ENCODE measurements around the gene DIP2C.
"Not testable (repeated sequence)": the region's sequence is repeated elsewhere in the genome, so short reads cannot be mapped to it uniquely, and the experiment has no call there.

Gene DIP2C

DNA sequence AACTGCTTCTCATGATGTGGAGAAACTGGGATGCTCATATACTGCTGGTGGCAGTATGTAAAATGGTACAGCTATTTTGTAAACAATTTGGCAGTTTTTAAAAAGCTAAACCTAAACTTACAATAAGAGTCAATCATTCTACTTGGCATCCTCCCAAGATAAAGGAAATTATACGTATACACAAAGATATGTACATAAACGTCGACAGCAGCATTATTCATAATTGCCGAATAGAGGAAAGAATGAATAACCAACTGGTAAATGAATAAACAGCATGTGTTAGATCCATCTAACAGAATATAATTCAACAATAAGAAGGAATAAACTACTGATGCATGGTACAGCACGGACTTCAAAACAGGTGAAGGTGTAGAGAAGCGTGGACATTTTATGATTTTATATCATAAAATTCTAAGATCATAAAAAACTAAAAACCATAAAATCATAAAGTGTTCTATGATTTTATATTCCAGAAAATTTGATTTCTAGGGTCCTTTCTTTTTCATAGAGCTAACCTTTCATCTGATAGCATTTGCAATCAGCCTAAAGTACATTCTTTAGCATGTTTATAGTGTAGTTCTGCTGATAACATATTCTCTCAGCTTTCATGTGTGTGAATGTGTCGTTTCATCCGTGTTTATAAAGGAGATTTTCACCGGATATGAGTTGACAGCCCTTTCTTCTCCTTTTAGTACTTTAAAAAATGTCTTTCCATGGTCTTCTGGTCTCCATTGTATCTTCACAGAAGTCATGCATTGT lies 261.5 kb downstream of the DIP2C start:
- no peak for DNase-seq

DNA sequence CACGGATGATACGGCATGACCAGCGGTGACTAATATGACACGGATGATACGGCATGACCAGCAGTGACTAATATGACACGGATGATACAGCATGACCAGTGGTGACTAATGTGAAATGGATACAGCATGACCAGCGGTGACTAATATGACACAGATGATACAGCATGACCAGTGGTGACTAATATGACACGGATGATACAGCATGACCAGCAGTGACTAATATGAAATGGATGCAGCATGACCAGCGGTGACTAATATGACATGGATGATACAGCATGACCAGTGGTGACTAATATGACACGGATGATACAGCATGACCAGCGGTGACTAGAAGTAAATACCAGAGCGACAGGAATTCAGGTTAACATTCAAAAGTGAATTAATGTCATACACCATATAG lies 264.1 kb downstream of the DIP2C start:
- DNase-seq = not testable (repeated sequence)

DNA sequence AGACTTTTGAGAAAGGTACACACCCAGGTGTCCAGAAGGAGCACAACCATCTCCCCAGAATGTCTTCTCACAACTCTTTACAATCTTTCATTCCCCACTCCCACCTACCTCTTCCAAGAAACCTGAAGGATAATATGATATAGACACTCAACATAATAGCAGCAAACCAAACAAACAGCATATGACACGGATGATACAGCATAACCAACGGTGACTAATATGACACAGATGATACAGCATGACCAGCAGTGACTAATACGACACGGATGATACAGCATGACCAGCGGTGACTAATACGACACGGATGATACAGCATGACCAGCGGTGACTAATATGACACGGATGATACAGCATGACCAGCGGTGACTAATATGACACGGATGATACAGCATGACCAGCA lies 264.7 kb downstream of the DIP2C start:
- not testable (repeated sequence) for DNase-seq

DNA sequence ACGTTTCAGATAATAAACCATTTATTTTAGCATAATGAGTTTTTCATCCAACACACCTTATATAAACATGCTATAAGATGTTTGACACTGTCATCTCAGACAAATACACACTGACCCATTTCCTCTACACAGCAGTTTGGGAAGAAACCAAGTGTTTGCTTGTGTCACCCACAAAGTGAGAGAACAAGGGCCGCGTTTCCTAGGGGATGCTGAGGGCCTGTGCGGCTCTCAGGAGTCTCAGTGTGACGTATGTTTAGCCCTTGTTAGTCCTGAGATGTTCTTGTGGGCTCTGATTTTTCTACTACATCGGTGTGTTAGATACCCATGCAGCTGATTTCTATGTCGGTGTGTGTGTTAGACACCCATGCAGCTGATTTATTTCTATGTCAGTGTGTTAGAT lies 266.3 kb downstream of the DIP2C start:
- DNase-seq = no peak

DNA sequence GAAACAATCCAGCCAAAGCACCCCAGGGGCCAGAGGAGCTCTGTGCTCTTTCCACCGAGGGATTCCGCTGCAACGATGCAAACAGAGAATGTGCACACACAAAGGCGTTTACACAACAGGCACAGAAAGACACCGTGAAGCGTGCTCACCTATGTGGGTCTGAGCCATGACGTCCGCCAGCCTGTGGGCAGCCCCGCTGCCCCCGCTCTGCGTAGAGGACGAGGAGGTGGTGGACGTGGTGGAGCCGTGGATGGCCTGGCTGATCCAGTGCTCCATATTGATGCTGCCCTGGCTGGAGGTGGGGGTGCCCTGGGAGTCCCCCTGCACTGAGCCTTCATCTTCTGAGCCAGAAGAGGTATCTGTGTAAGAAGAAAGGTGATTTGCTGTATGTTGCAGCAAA lies 266.8 kb downstream of the DIP2C start:
- no peak for DNase-seq

DNA sequence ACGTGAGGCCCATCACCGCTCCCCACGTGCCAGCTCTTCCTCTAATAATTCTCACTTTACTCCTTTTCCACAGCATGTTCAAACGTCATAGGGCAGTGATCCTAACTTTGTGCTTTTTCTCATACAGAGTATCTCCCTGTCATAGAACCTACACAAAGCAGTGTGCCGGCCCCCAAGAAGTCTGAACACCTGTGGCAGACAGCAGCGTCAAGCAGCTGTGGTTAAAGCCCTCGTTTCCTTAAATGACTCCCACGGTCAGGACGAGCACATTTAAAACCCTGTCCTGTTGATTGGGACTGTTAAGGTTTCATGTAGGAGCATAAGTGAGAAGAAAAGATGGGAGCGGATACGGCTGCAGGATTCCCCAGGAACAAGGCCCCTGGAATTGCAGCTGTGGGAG lies 267.2 kb downstream of the DIP2C start:
- no peak for DNase-seq

DNA sequence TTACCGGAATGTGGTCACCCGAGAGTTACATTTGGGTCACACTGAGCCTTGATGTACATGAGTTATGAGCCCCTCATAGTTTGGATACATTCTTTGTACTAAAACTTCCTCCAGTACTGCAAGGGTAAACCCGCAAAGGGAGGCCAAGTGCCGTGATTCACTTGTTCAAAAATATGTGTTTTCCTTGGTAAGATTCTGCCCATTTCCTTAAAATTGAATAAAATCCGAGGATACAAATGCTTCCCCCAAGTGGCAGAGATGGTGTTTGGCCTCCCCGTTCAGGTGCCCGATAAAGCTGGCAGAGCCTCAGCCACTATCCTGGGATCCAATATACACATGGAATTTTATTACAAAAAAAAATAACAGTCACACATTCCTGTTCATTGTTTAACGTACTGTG lies 268.3 kb downstream of the DIP2C start:
- DNase-seq = no peak

DNA sequence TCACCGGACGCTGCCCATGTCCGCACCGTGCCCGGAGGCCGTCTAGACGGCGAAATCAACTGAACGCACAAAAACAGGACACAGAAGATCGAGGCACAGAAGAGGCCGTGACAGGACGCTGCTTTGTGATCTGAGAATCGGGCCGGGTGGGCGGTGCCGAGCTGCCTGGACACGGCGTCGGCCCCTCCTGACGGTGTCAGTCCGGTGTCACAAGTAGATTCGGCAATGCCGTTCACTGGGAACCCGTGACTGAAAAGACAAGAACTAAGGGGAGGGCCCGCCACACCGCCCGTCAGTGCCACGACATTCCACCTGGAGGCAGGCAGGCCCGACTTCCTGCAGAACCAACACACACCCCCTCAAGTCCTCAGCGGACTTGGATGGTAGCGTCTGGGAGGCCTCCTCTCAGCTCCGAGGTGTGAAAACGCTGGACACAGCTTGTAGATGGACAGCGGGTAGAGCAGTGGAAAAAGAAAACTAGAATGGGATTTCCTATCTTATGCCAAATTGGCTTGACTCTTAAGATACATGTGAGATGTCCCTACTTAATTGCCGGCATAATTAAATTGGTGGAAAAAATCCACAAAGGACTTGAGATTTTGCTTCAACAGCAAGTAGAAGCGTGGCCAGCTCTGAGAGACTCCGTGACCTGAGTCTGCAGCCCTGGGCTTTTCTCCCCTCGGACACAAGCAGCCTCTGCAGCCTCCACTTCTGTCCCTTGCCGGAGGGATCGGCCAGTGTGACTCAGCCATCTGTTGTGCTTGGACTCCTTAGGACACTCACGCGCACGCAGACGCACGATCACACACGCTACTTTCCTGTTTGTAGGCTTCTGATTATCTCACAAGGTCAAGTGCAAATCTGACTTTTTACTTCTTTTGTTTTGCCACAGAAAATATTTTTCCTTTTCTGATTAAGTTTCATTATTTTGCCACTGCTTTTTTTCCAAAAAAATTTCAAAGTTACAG lies 269.0 kb downstream of the DIP2C start:
- no peak for DNase-seq

DNA sequence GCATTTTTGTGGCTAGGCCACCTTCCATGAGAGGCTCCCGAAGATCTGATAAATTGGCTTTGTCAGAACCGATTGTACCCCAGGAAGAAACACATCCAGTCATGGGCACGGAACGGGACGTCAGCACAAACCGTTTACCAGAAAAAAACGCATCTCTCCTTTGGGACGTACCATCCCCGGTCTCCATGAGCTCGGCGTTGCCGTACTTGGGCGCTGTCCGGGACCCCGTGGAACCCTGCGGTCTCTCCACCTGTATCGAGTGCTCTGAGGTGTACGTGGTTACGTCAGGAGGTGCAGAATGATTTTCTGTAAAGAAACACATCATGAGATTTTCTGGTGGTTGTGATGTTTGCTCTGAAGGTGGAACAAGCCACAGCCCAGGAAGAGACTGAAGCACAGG lies 270.6 kb downstream of the DIP2C start:
- no peak for DNase-seq

DNA sequence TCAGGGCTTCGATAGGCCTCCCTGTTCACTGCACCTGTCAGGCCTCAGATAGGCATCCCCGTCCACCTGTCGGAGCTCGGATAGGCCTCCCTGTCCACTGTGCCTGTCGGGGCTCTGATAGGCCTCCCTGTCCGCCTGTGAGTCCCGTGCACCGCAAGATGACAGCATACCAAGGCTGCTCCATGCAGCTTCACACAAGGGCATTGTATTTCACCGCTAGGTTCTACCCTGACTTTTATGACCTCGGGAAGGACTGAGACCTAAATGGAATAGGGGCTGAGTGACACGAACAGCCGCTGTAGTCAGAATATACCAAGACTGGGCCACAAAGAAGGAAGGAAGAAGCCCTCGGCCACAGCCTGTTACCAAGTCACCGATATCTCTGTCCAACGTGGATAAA lies 271.2 kb downstream of the DIP2C start:
- no peak for DNase-seq

DNA sequence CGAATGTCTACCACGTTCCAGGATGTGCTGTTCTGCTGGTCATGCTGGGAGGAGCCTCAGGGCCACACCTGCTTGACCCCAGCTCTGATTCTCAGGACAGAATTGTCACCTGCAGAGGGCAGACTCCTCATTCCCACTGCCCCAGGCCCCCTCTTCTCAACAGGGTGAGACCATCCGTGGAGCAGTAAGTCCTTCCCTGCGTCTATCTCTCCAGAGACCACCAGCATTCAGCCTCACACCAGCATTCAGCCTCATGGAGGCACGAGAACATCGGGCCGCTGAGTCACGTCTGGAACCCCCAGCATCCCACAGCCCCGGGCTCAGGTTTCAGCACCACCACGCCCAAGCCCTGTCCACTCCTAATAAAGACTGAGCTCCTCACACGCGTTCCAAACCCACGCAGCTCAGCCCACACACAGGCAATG lies 273.4 kb downstream of the DIP2C start:
- no peak for DNase-seq

DNA sequence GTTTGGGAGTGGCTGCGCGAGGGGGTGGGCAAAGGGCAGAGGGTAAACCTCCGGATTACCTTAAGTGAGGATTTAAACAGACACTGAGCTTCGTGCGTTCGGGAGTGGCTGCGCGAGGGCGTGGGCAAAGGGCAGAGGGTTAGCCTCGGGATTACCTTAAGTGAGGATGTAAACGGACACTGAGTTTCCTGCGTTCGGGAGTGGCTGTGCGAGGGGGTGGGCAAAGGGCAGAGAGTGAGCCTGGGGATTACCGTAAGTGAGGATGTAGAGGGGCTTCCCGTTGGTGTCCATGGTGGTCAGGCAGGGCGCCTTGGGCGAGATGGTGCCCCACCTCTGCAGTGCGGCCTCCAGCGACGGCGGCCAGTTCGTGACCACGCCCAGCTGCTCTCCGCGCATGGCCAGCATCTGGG lies 275.8 kb downstream of the DIP2C start:
- DNase-seq = no peak

DNA sequence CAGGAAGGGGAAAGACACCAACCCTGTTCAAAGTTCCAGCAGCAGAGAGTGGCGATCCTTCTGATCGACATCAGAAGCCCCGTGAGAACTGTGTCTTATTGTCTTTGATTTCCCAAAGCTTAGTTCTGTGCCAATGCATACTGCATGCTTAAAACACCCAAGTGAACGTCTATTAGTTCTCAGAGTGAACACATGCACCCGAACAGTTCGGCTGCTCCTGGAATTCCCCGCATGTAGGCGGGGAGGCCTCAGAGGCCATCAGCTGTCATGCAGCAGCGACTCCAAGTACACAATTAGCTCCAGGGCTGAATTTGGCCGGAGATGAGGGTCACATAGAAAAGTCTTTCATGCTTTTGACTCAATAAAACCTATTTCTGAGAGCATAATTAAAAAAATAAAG lies 277.4 kb downstream of the DIP2C start:
- DNase-seq = no peak

DNA sequence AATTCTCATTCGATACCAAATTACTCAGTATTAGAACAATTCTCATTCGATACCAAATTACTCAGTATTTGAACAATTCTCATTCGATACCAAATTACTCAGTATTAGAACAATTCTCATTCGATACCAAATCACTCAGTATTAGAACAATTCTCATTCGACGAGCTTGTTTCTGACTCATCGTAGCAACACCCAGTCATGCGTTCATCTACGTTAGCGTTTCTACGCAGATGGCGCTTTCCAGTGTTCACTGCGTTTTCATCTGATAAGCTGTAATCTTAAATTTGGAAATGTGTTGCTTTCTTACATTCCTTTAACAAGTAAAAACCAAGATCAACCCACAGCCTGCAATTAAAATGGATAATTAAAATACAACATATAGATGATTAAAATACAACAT lies 277.9 kb downstream of the DIP2C start:
- no peak for DNase-seq

DNA sequence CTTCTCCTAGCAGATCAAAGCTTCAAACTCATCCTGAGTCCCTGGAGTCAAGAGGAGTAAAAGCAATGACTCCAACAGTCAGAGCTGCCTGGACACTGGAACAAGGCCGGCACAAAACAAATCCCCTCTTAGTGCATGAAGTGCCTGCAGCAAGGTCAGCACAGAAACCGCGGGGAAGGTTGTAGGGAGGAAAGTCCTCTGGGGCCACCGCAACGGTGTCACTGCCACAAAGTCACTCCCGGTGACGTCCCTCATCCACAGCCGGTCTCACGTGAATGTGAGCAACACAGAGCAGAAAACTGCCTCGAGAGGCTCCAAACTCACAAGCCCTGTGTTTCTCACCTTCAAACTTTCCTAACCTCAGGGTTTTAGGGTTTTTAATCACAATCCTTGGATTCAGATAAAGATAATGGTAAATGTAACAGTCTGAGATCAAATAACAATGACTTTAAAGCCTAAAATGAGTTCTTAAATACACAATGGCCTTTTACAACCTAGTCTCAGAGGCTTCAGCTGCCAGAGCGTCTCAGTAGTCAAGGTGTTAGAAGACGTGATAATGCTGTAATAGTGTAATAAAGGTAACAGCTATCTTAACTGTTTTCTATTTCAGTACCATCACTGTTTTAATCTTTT lies 279.9 kb downstream of the DIP2C start:
- no peak for DNase-seq

DNA sequence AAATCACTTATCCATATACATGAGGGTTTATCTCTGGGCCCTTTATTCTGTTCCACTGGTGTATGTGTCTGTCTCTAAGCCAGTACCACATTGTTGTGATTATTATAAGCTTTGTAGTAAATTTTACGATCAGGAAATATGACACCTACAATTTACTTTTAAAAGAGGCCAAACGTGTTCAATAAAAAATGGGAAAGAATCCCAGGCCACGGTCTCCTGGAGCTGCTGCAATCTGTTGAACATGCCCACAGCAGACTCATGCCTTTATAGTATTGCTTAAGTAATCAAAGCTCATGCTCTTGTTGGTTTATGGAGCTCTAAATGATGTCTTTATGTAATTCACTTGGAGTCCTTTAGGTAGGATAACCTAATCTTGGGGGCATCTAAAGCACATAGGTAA lies 281.2 kb downstream of the DIP2C start:
- DNase-seq = no peak

DNA sequence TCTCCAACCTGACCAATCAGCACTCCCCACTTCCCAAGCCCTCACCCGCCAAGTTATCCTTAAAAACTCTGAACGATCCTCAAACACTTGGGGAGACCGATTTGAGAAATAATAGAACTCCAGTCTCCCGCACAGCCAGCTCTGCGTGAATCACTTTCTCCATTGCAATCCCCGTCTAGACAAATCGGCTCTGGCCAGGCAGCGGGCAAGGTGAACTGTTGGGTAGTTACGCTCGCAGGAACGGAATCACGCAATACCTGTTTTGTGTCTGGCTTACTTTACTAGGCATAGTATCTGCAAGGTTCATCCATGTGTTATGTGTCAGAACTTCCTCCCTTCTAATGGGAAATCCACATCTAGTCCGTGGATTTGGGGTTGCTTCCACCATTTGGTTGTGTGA lies 282.5 kb downstream of the DIP2C start:
- DNase-seq = no peak

DNA sequence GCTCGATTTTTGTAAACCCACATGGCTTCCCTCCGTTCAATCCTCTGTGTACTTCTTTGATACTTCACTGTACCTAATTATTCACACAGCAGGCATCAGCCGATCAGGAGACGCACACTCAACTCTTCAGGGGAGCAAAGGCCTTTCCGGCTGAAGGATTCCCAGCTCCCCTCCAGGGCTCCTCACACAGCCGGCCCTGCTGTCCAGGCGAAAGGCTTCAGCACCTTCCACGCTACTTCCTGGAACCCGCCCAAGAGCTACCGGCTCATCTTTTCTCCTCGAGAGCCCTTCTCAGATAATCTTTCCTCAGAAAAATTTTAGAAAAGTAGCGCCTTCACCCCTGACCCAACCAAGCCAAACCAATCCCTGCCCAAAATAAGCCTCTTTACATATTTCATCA lies 283.8 kb downstream of the DIP2C start:
- no peak for DNase-seq

DNA sequence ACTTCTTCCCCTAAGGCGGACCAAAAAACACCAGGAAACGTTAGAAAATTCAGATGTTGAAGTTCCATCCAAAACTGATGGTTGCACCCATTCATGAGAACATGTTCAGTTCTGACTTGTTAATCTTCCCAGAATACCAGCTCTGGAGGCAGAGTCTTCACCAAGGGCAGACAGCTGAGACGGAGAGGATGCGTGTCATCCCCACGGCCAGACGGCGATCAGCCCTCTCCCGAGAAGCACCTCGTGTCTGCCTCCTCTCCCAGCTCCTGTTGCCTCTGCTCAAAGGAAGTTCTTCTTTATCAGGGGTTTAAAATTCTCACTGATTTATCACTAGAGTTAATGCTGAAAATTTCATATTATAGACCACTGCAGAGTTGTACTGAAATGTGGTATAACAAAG lies 284.5 kb downstream of the DIP2C start:
- DNase-seq = no peak

DNA sequence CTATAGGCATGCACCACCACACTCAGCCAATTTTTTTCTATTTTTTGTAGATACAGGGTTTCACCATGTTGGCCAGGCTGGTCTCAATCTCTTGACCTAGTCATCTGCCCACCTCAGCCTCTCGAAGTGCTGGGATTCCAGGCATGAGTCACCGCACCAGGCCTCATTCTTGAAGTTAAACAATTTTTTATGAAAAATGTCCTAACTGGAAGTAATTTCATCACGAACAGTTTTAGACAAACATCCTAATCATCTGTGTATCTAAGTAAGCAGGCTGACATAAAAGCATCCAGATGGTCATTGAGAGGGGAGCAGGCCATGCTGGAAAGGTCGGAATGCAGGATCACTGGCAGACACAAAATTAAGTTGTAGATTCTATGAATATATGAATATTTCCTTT lies 285.1 kb downstream of the DIP2C start:
- DNase-seq = no peak

DNA sequence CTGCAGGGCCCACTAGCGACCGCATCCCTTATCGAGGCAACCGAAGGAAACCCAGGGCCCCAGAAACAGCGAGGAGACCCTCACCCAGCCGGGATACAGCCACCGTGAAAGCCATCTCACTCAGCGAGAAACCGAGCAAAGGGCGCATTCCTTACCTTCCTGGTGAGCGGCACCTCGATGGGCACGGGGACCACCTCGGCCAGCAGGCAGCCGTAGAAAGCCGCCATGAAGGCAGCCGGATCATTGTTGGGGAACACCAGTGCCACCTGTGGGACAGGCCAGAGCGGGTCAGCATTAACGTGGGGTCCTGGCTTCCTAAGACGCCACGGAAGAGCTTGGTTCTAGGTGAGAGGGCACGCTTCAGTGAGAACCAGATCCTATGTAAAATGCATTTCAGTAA lies 290.5 kb downstream of the DIP2C start:
- DNase-seq = no peak

DNA sequence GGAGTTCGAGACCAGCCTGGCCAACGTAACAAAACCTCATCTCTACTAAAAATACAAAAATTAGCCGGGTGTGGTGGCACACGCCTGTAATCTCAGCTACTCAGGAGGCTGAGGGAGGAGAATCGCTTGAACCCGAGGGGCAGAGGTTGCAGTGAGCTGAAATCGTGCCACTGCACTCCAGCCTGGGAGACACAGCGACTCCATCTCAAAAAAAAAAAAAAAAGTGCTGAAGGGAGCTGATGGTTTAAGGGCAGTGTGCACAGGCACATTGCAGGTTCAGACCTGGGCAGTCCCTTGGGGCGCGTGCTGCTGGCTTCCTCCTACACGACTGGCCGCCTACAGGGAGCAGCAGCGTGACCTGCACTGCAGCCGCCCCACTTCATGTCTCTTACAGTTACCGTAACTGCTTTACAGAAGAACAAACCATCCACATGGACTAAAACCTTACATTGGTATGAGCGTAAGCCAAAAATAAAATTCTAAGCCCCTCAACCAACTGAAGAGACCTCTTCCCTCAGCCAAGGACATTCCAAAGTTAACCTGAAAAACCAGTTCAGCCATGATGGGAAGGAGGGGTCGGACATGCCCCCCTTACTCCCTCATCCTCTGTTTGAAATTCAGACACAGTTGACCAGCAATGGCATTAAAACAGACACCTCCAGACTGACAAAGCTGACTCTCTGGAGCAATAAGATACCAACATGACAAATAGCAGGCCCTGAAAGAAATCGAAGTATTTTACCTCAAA lies 292.0 kb downstream of the DIP2C start:
- DNase-seq = no peak
